Kidney (tissue), 14 donors: ENCODE measurements around the gene SEMA5A. TPM values are rescaled to one million over a fixed set of nuclear protein-coding genes. Genes with fewer than 3 reads are reported as not detected.

Experiments
- DNase-seq, 5 donors: peaks; one replicate each; pipeline ENCODE4 v3.0.0-alpha.2; 2013 to 2020
- FAIRE-seq: peaks from 2 replicates; lab custom pipeline; 2012; peaks lifted over from hg19 to GRCh38; lab: Jason Lieb, UNC
- H3K27ac ChIP-seq, 2 donors: one replicate each; pipeline ENCODE4 v1.7.0; 2013; ENCODE audit warnings: low read depth in 2 of 2, low read length in 2 of 2, inconsistent platforms in 1 of 2
- H3K27me3 ChIP-seq: one replicate; pipeline ENCODE4 v1.7.1; 2013; ENCODE audit warnings: low read length, inconsistent platforms; ENCODE audit not compliant: control insufficient read depth, insufficient read depth
- H3K36me3 ChIP-seq, 3 donors: one replicate each; pipeline versions ENCODE4 v1.7.0 to v1.7.1; 2013; ENCODE audit warnings: low read length in 3 of 3, control low read depth in 1 of 3, inconsistent platforms in 1 of 3; ENCODE audit not compliant: insufficient read depth in 3 of 3, control insufficient read depth in 2 of 3
- H3K4me1 ChIP-seq, 3 donors: one replicate each; pipeline versions ENCODE4 v1.7.0 to v1.7.1; 2013; ENCODE audit warnings: low read length in 3 of 3, inconsistent platforms in 1 of 3, low read depth in 1 of 3; ENCODE audit not compliant: control insufficient read depth in 2 of 3, insufficient read depth in 2 of 3
- H3K4me3 ChIP-seq, 3 donors: one replicate each; pipeline versions ENCODE4 v1.7.0 to v1.8.1; 2013; ENCODE audit warnings: low read length in 3 of 3, control low read depth in 1 of 3, inconsistent platforms in 1 of 3
- H3K9ac ChIP-seq, 3 donors: one replicate each; pipeline versions ENCODE4 v1.7.0 to v1.7.1; 2013; ENCODE audit warnings: low read length in 3 of 3, control low read depth in 1 of 3, inconsistent platforms in 1 of 3
- H3K9me3 ChIP-seq, 3 donors: one replicate each; pipeline versions ENCODE4 v1.7.0 to v1.7.1; 2013; ENCODE audit warnings: low read length in 3 of 3, control low read depth in 1 of 3, inconsistent platforms in 1 of 3; ENCODE audit not compliant: control insufficient read depth in 2 of 3, insufficient read depth in 1 of 3
- CTCF ChIP-seq: IDR thresholded peaks from 3 replicates; pipeline ENCODE4 v1.5.1; 2012; ENCODE audit warnings: mild to moderate bottlenecking, moderate library complexity, borderline replicate concordance; ENCODE audit not compliant: insufficient read depth; ENCODE audit errors: extremely low read depth
- intact Hi-C: fragments of 100-400 bp; cut with DNase I; formaldehyde crosslinking; loops from one replicate; pipeline ENCODE4 v1.11.1; 2022
- polyA plus RNA-seq: library from polyadenylated mRNA; stranded (reverse); fragments of 350-450 nt; fragmentation: Illumina TruSeq; extraction: RNeasy Lipid Tissue Mini Kit (QIAGEN cat#74804); gene quantifications from one replicate; pipeline ENCODE4 v1.2.3, GENCODE V29; 2014; ENCODE audit warnings: low read depth, low replicate concordance; ENCODE audit not compliant: insufficient read depth
- total RNA-seq: library from RNA; stranded (reverse); fragmentation: NEBNext Ultra II Directional; extraction: Animal tissue kit (Norgen Biotek cat#: 25700); gene quantifications from one replicate; pipeline ENCODE4 v1.2.1, GENCODE V29; 2021
- donor health status: control.
- donor health status: control.
- donor health status: control.
- donor health status: control.
- donor health status: control.
- donor health status: DM: yes; HTN: yes; CAD: no.
- donor health status: Normal renal cell carcinoma (clear cell type).

SEMA5A gene
- total and polyA plus RNA-seq, 2 donors from 2014 or later = 7.9 to 23.3 TPM

GRCh38 chr5:9173281-9174048 is 372.4 kb downstream of the SEMA5A start:
- Histone ChIP-seq H3K27ac (no peak overlapping the region), H3K4me3 (no peak overlapping the region), H3K36me3 (no peaks in the 10 kb centered on the region), H3K4me1 (no peaks in the 10 kb centered on the region), H3K9ac (no peak overlapping the region), H3K27me3 (no peaks in the 10 kb centered on the region), H3K9me3 (no peaks in the 10 kb centered on the region)
- DNase-seq (no peak), FAIRE-seq (no peak)
- intact Hi-C loops = no loop called here
- TF ChIP-seq CTCF = no peak

- FAIRE-seq (no peak), DNase-seq (no peak)
- H3K4me1 ChIP-seq = no peaks in the 10 kb centered on the region
- no peak overlapping the region for H3K9ac ChIP-seq
- no peaks in the 10 kb centered on the region for H3K27me3 ChIP-seq
- no peak overlapping the region for H3K4me3 ChIP-seq
- intact Hi-C loops = no loop called here
- no peaks in the 10 kb centered on the region for H3K36me3 ChIP-seq
- no peak overlapping the region for H3K27ac ChIP-seq
- no peaks in the 10 kb centered on the region for H3K9me3 ChIP-seq
- no peak for TF ChIP-seq CTCF
Observed at GRCh38 chr5:9170026-9170425, 375.8 kb downstream of the SEMA5A start.

GRCh38 chr5:9169557-9169902 is 376.3 kb downstream of the SEMA5A start:
- no peak for FAIRE-seq
- Histone ChIP-seq H3K27ac (no peak overlapping the region), H3K4me1 (no peaks in the 10 kb centered on the region), H3K27me3 (no peaks in the 10 kb centered on the region), H3K36me3 (no peaks in the 10 kb centered on the region), H3K9ac (no peak overlapping the region), H3K9me3 (no peaks in the 10 kb centered on the region), H3K4me3 (no peak overlapping the region)
- intact Hi-C loops = no loop called here
- no peak for TF ChIP-seq CTCF
- DNase-seq = no peak
